Measurements from ENCODE around the gene HSP90AA1. TPM values are rescaled to one million over a fixed set of nuclear protein-coding genes. Genes with fewer than 3 reads are reported as not detected.
A peak's percentile ranks its signal among the peaks of the same experiment; 100 is the strongest.
"Not testable (repeated sequence)": the region's sequence is repeated elsewhere in the genome, so short reads cannot be mapped to it uniquely, and the experiment has no call there.

HSP90AA1 gene
- total and polyA plus RNA-seq, 2 donors = 242 to 287 TPM

DNA sequence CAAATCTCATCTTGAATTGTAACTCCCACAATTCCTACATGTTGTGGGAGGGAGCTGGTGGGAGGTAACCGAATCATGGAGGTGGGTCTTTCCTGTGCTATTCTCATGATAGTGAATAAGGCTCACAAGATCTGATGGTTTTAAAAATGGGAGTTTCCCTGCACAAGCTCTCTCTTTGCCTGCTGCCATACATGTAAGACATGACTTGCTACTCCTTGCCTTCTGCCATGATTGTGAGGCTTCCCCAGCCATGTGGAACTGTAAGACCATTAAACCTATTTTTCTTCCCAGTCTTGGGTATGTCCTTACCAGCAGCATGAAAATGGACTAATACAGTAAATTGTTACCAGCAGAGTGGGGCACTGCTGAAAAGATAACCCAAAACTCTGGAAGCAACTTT, 22.5 kb upstream of the HSP90AA1 start:
- DNase-seq (ENCODE audit: extremely low spot score); H3K27ac ChIP-seq (ENCODE audit: low read depth); H3K4me1 ChIP-seq (ENCODE audit: insufficient read depth); H3K4me3 ChIP-seq (ENCODE audit: low read depth, low read length); H3K36me3 ChIP-seq (ENCODE audit: insufficient read depth): not testable (repeated sequence)
- WGBS = 94% methylated on average over 1 of the region's 1 CpG

DNA sequence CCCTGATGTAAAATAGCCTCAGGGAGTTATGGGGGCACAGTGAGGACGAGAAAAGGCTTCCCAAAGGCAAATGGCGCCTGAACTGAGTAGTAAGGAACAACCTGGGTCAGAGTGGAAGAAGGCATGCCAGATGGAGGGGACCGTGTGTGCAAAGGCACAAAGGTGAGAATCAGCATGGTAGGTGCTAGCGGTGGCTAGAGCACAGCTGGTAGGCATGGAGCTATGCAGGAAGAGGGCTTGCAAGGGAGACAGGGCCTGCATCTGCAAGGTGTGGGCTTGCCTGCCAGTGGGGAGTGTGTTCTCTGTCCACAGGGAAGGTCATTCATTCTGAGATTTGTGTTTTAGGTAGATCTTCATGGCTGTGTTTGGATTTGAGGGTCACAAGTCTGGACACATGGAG, 18.5 kb upstream of the HSP90AA1 start:
- Histone ChIP-seq H3K4me3 (ENCODE audit: low read depth, low read length) (no peak overlapping the region), H3K36me3 (ENCODE audit: insufficient read depth) (no peaks in the 10 kb centered on the region), H3K27ac (ENCODE audit: low read depth) (no peak overlapping the region), H3K4me1 (ENCODE audit: insufficient read depth) (no peaks in the 10 kb centered on the region)
- DNase-seq (ENCODE audit: extremely low spot score) = no peak
- 80% methylated on average over 4 of the region's 4 CpGs for WGBS

DNA sequence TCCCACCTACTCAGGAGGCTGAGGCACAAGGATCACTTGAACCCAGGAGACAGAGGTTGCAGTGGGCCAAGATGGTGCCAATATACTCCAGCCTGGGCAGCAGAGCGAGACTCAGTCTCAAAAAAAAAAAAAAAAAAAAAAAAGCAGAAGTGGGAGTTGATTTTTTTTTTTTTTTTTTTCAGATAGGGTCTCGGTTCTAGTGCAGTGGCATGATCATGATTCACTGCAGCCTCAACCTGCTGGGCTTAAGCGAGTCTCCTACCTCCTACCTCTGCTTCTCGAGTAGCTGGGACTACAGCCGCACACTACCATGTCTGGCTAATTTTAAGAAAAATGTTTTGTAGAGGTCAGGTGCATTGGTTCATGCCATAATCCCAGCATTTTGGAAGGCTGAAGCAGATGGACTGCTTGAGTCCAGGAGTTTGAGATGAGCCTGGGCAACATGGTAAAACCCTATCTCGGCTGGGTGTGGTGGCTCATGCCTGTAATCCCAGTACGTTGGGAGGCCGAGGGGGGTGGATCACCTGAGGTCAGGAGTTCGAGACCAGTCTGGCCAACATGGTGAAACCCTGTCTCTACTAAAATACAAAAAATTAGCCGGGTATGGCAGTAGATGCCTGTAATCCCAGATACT, 16.3 kb upstream of the HSP90AA1 start:
- no peak for DNase-seq (ENCODE audit: extremely low spot score)
- H3K36me3 ChIP-seq (ENCODE audit: insufficient read depth) = no peaks in the 10 kb centered on the region
- WGBS = 89% methylated on average over 10 of the region's 10 CpGs
- H3K4me1 ChIP-seq (ENCODE audit: insufficient read depth) = no peaks in the 10 kb centered on the region
- no peak overlapping the region for H3K27ac ChIP-seq (ENCODE audit: low read depth)
- no peak overlapping the region for H3K4me3 ChIP-seq (ENCODE audit: low read depth, low read length)

DNA sequence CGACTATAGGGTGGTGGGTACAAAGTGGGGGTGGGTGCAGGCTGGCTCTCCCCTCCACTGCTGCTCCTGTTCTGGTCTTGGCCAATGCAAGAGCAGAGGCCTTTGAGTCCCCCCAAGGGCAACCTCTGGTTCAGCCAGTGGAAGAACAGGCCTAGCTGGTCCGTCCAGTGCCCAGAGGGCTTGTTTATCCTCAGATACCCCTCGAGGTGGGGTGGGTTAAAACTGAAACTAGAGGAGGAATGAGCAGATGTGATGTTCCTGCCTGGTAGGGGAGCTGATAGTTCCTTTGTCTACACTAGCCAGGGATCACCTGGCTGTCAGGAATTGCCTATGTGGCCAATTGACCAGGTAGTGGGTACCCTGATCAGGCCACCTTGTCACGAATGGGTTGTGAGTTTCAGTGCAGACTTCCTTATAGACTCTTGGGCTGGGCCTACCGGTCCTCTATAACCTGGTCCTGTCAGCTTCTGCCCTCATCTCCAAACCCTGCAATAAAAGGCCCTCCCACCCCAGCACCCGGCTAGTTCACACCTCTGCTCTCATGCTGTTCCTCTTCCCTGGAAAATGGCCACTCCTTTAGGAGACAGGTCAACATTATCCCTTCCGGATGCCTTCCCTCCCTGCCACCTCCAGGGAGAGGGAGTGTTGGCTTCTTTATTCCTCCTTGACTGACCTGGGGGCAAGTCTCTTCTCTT, 10.7 kb upstream of the HSP90AA1 start:
- H3K4me3 ChIP-seq (ENCODE audit: low read depth, low read length) = no peak overlapping the region
- peak; percentile 31 for DNase-seq (ENCODE audit: extremely low spot score)
- no peaks in the 10 kb centered on the region for H3K4me1 ChIP-seq (ENCODE audit: insufficient read depth)
- 69% methylated on average over 7 of the region's 7 CpGs for WGBS
- H3K27ac ChIP-seq (ENCODE audit: low read depth) = no peak overlapping the region
- no peaks in the 10 kb centered on the region for H3K36me3 ChIP-seq (ENCODE audit: insufficient read depth)

DNA sequence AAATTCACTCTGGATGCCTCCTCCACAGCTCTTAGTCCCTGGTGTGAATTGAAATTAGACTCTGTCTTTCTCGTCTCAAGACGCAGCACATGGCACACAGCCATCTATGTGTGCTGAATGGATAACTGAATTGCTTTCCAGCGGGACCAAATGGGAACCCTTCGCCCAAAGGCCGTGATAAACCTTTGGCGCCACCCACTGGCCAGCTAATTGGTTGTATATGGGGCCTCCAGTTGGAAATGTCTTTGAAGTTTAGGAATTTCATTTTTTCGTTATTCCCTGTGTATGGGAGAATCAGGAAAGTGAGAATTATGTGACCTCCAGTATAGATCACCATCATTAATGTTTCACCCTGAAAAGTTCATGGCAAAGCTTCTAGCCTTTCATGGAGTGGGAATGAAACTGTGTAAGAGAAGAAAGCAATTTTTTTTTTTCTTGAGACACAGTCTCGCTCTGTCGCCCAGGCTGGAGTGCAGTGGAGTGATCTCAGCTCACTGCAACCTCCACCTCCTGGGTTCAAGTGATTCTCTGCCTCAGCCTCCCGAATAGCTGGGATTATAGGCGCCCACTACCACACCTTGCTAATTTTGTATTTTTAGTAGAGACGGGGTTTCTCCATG, 9.8 kb upstream of the HSP90AA1 start:
- H3K27ac ChIP-seq (ENCODE audit: low read depth) = no peak overlapping the region
- 32% methylated on average over 12 of the region's 12 CpGs for WGBS
- no peak overlapping the region for H3K4me3 ChIP-seq (ENCODE audit: low read depth, low read length)
- DNase-seq (ENCODE audit: extremely low spot score) = peak; percentile 77
- H3K4me1 ChIP-seq (ENCODE audit: insufficient read depth) = no peaks in the 10 kb centered on the region
- no peaks in the 10 kb centered on the region for H3K36me3 ChIP-seq (ENCODE audit: insufficient read depth)

DNA sequence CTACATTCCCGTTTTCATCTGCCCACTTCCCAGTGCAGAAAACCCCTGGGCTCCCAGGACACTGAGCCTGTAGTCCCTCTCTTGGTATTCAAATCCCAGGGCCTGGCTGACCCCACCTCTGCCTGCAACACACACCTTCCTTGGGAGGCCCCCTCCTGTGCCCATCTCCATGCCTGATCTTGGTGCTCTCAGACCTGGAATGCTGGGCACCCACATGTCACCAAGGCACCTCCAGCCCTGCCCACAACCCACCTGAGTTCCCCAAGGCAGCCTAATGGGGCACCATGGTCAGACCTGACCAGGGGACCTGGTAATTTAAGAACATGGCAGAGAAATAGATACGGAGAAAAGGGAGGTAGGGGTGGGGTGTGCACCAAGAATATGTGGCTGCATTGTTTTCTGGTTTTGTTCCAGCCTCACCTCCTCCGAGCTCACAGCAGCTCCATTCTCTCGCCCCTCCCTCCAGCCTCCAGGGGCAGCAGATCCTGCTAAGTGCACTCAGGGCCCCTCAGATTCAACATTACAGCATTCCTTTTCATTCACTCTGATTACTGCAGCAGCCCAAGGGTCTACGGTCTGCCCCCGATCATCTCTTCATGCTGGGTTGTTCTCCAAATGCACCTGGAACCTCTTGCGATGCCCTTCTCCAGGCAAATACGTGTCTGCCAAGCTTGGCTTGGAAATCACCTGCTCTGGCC, 9.2 kb upstream of the HSP90AA1 start:
- Histone ChIP-seq H3K27ac (ENCODE audit: low read depth) (no peak overlapping the region), H3K4me1 (ENCODE audit: insufficient read depth) (no peaks in the 10 kb centered on the region), H3K36me3 (ENCODE audit: insufficient read depth) (no peaks in the 10 kb centered on the region), H3K4me3 (ENCODE audit: low read depth, low read length) (no peak overlapping the region)
- DNase-seq (ENCODE audit: extremely low spot score) = no peak
- 46% methylated on average over 8 of the region's 8 CpGs for WGBS

DNA sequence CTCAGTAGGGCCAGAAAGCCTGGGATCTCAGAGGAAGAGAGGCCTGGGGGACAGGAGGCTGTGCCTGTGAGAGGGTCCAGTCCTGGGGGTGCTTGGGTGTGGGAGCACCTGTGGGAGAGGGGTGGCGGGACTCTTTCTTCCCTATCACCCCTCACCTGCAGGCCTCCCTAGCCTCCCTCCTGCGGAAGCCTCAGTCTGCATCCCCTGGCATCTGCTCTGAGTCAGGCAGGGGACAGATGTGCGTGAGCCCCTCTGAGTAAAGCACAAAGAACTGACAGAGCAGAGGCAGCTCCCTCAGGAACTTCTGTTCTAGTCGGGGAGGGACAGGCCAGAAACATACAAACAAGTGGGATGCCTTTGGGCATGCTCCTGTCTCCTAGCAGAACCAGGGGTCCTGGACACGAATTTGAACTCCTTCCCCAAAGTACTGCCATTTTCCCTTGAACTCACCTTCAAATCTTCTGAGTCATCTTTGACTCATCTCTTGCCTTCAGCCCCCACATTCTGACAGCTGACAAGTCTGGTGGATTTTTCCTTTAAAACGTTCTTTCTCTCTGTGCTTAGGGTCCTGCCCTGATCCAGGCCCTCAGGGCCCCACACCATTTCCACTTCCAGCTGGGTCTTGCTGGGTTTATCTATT, 8.5 kb upstream of the HSP90AA1 start:
- Histone ChIP-seq H3K27ac (ENCODE audit: low read depth) (no peak overlapping the region), H3K4me3 (ENCODE audit: low read depth, low read length) (no peak overlapping the region), H3K4me1 (ENCODE audit: insufficient read depth) (no peaks in the 10 kb centered on the region), H3K36me3 (ENCODE audit: insufficient read depth) (no peaks in the 10 kb centered on the region)
- DNase-seq (ENCODE audit: extremely low spot score) = no peak
- 84% methylated on average over 6 of the region's 6 CpGs for WGBS

DNA sequence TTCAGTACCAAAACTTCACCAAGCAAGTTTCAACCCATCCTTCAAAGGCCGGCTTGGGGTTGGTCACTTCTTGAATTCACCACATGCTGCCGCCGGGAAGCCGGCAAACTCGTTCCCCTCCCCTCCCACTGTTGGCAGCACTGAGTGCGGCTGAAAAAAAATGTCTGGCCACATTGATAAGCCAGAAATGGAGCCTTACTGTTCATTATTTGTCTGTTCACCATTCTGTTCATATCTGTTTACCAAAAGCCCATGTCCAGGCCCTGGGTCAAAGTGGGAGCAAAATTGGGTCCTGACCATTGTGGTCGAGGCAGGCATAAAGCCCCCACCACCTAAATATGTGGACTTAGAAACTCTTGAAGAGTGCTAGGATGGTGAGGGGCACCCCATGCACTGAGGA, 7.3 kb upstream of the HSP90AA1 start:
- DNase-seq (ENCODE audit: extremely low spot score) = no peak

DNA sequence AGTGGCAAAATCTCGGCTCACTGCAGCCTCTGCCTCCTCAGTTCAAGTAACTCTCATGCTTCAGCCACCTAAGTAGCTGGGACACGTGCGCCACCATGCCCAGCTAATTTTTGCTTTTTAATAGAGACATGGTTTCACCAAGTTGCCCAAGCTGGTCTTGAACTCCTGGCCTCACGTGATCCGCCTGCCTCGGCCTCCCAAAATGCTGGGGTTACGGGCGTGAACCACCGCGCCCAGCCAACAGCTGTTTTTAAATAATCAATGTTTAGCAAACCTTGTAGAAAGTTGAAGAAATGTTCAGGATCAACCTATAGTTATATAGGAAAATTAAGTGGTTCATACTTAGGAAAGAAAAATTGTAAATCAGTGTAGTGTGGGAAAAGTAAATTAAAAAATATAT, 6.0 kb upstream of the HSP90AA1 start:
- H3K4me3 ChIP-seq (ENCODE audit: low read depth, low read length) = no peak overlapping the region
- H3K4me1 ChIP-seq (ENCODE audit: insufficient read depth) = no peaks in the 10 kb centered on the region
- DNase-seq (ENCODE audit: extremely low spot score) = no peak
- WGBS = 91% methylated on average over 10 of the region's 10 CpGs
- no peak overlapping the region for H3K27ac ChIP-seq (ENCODE audit: low read depth)
- no peaks in the 10 kb centered on the region for H3K36me3 ChIP-seq (ENCODE audit: insufficient read depth)

More for the DNA sequence above, 7.3 kb upstream of the HSP90AA1 start:
- Histone ChIP-seq H3K4me3 (ENCODE audit: low read depth, low read length) (no peak overlapping the region), H3K27ac (ENCODE audit: low read depth) (no peak overlapping the region), H3K4me1 (ENCODE audit: insufficient read depth) (no peaks in the 10 kb centered on the region), H3K36me3 (ENCODE audit: insufficient read depth) (no peaks in the 10 kb centered on the region)
- WGBS = 50% methylated on average over 7 of the region's 7 CpGs

DNA sequence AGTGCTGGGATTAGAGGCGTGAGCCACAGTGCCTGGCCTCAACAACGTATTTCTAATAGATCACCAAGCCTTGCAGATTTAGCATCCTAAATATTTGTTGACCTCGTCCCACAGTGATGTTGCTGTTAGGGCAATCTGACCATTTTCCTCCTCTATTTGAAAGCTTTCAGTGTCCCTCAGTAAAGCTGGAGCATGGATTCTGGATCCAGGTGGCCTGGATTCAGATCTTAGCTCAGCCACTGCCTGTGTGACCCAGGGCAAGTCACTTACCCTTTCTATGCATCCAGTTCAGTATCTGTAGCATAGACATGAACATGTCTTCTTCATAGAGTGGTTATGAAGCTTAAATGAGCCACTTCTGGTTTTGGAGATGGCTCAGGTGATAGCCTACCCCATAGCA, 3.9 kb upstream of the HSP90AA1 start:
- Histone ChIP-seq H3K4me1 (ENCODE audit: insufficient read depth) (no peaks in the 10 kb centered on the region), H3K4me3 (ENCODE audit: low read depth, low read length) (no peak overlapping the region), H3K36me3 (ENCODE audit: insufficient read depth) (no peaks in the 10 kb centered on the region), H3K27ac (ENCODE audit: low read depth) (no peak overlapping the region)
- WGBS = 81% methylated on average over 3 of the region's 3 CpGs
- no peak for DNase-seq (ENCODE audit: extremely low spot score)

DNA sequence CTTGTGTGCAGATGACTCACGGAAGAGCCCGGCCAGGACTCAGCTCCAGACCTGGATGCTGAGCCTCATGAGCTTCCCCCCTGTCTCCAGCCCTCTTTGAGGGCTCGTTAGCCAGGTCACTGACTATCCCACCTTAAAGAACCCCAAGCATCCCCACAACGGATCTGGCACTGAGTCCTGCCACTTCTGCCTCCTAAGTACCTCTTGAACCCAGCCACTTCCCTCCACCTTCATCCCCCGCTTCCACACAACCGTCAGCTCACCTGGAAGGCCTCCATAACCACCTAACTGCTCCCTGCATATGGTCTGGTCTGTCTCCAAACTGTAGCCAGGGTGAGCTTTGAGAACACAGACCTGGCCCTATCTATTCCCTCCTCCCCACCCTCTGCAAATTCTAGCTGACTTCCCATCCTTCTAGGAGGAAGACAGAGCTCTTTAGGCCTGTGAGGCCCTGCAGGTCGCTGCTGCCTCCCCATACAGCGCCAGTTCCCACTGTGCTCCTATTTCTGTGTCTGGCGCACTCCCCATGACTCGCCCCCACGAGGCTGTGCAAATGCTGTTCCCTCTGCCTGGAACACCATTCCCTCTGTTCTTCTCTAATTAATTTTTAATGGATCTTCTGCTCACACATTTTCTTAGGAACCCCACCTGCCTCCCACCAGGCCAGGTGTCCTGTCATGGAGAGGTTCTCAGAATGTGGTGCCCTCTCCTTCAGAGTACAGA, 2.9 kb upstream of the HSP90AA1 start:
- no peaks in the 10 kb centered on the region for H3K4me1 ChIP-seq (ENCODE audit: insufficient read depth)
- no peak overlapping the region for H3K27ac ChIP-seq (ENCODE audit: low read depth)
- 90% methylated on average over 11 of the region's 11 CpGs for WGBS

DNA sequence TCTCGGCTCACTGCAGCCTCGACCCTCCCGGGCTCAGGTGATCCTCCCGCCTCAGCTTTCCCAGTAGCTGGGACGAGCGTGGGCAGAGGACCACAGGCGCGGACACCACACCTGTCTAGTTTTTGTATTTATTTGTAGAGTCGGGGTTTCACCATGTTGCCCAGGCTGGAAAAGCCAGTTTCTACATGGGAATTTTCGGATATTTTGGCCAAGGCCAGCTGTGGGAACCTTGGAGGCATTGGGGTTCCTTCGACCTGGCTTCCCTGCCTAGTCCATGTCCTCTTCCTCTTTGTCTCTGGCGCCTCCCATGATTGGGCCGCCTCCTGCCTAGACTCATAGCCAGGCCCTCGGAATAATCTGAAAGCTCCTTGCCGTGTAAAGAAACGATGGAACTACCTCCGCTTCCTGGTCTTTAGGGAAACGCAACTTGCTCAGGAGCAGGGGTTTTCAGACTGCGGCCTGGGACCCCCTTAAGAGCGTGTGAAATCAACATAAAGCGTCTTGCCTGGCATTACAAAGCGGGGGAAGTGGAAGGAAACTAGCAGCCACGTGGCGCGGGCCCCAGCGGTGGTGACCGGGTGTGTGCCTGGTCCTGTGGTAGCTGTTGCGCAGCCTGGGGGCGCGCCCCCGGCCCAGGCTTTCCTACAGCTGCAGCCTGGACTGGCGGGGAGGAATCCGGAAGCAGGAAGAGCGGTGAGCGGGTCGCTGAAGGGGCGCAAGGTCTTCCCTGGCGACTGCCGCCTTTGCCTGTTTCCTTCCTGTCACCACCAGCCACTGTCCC, 1.4 kb upstream of the HSP90AA1 start:
- Histone ChIP-seq H3K27ac (ENCODE audit: low read depth) (no peak overlapping the region), H3K4me1 (ENCODE audit: insufficient read depth) (peaks cover 2% of the 10 kb centered on the region), H3K36me3 (ENCODE audit: insufficient read depth) (peaks cover 7% of the 10 kb centered on the region), H3K4me3 (ENCODE audit: low read depth, low read length) (peak overlapping the region; percentile 98)
- 40% methylated on average over 39 of the region's 39 CpGs for WGBS
- DNase-seq (ENCODE audit: extremely low spot score) = no peak

More for the DNA sequence above, 2.9 kb upstream of the HSP90AA1 start:
- Histone ChIP-seq H3K4me3 (ENCODE audit: low read depth, low read length) (no peak overlapping the region), H3K36me3 (ENCODE audit: insufficient read depth) (no peaks in the 10 kb centered on the region)
- DNase-seq (ENCODE audit: extremely low spot score) = no peak
